HG03095 (cell line): ENCODE results near the gene CASP9.

Experiments
- ATAC-seq: cut with Tn5 transposase; IDR thresholded peaks from one replicate; pipeline ENCODE4 v1.9.1; 2021; ENCODE audit warnings: moderate library complexity; ENCODE audit not compliant: unreplicated experiment

CASP9 gene

GRCh38 chr1:15524021-15524282 is at the start of gene CASP9:
TSS of gene CASP9 (minus strand) at chr1:15524215. CDS start at chr1:15524200, 15 bp downstream.
- peak; percentile 1 for ATAC-seq

- no peak for ATAC-seq
Observed at GRCh38 chr1:15573477-15573876, 49.5 kb upstream of the CASP9 start.

GRCh38 chr1:15571266-15571665 is 47.3 kb upstream of the CASP9 start:
- ATAC-seq: no peak

- ATAC-seq: no peak
Observed at GRCh38 chr1:15570861-15571260, 46.8 kb upstream of the CASP9 start.

- ATAC-seq: no peak
Observed at GRCh38 chr1:15568387-15569073, 44.5 kb upstream of the CASP9 start.

- ATAC-seq: no peak
Observed at GRCh38 chr1:15559189-15559810, 35.3 kb upstream of the CASP9 start.

DNA sequence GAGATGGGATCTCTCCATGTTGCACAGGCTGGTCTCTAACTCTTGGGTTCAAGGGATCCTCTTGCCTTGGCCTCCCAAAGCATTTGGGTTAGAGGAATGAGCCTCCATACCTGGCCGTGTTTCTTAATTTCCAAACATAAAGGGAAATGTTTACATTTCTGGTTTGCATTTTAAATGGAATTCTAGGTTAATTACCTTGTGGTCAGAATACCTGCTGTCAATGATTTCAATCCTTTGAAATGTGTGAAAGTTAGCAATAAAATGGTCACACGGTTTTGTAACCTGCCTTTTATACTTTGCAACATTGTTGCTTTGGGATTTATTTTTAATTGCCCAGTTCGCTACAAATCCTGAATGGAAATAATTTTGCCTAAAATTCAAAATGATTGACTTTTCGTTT is 34.5 kb upstream of the CASP9 start:
- ATAC-seq: no peak

GRCh38 chr1:15557594-15557993 is 33.6 kb upstream of the CASP9 start:
- no peak for ATAC-seq

DNA sequence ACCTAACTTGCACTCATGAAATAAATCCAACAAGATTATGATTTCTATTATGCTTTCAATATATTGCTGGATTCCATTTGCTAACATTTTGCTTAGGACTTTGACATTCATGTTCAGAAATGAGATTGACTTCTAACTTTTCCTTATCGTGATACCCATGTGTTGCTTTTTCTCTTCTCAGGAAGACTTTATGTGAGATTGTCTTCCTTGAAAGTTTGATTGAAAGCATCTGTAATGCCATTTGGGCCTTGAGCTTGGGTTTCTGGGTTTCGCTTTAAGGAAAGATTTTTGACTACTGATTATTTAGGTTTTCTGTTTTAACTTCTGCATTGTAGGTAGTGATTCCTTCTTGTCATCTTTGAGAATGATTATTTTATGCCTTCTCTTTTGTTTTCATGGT is 33.0 kb upstream of the CASP9 start:
- ATAC-seq: no peak

GRCh38 chr1:15550573-15550972 is 26.6 kb upstream of the CASP9 start:
- no peak for ATAC-seq

GRCh38 chr1:15546641-15547040 is 22.6 kb upstream of the CASP9 start:
- ATAC-seq: no peak

- no peak for ATAC-seq
Observed at GRCh38 chr1:15543589-15544568, 19.9 kb upstream of the CASP9 start.

DNA sequence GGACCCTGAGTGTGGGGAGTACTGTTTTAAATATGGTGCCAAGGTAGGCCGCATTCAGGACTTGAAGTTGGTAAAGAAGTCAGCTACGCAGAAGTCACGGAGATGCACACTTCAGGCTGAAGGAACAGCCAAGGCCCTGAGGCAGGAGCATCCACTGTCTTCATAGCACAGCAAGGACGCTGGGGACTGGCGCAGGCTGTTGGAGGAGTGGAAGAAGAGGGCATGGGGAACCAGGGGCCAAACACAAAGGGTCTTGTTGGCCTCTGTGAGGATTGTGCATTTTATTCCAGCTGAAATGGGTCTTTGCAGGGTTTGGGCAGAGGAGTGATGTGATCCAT is 19.2 kb upstream of the CASP9 start:
- no peak for ATAC-seq

GRCh38 chr1:15542388-15543250 is 18.6 kb upstream of the CASP9 start:
- no peak for ATAC-seq

DNA sequence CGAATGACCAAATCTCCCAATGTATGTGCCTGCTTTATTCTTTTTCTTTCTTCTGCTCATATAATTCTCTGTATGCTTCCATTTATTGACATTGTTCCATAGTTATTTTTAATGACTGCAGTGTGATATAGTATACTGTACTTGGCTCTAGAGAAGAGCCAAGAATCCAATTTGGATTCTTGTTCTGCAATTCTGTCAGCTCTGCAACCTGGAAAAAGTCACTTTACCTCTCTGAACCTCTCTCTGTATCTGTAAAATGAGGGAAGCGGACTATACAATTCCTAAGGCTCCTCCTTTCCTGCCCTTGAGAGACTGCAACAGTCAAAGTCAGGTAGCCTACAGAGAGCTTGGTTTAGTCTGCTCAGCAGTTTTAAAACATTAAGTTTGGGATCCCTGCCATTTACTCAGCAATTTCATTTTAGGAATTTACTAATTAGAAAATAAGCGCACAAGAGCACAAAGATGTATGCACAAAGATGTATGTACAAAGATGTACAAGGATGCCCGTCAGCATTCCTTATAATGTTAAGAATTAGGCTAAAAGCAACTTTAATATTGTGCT is 17.3 kb upstream of the CASP9 start:
- no peak for ATAC-seq

DNA sequence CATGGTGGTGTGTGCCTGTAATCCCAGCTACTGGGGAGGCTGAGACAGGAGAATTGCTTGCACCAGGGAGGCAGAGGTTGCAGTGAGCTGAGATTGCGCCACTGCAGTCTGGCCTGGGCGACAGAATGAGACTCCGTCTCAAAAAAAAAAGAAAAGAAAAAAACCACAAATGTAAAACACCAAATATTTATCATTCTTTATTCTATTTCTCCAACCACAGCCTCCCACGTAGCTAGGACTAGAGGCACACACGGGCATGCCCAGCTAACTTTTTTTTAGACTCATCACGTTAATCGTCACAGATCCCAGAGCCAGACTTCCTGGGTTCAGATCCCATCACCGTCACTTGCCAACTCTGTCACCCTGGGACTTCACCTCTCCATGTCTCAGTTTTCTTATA is 16.2 kb upstream of the CASP9 start:
- no peak for ATAC-seq

DNA sequence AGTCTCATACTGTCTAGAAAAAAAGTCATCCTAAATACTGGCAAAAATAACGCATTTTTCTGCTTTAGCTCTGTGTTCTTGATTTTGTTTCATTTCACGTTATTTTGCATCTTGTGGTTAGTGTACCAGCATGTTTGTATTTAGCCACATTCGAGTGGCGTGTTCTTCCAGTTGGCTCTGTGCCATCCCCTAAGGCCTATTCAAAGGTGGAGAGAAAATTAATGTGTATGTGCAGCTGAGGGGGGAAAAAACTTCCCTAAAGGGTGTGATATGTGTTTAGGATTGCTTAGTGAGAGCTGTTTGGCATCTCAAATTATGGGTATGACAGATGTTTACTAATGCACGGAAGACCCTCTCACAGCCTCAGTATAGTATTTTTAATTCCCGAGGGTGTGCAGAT is 14.8 kb upstream of the CASP9 start:
- no peak for ATAC-seq

- no peak for ATAC-seq
Observed at GRCh38 chr1:15531682-15532081, 7.7 kb upstream of the CASP9 start.

DNA sequence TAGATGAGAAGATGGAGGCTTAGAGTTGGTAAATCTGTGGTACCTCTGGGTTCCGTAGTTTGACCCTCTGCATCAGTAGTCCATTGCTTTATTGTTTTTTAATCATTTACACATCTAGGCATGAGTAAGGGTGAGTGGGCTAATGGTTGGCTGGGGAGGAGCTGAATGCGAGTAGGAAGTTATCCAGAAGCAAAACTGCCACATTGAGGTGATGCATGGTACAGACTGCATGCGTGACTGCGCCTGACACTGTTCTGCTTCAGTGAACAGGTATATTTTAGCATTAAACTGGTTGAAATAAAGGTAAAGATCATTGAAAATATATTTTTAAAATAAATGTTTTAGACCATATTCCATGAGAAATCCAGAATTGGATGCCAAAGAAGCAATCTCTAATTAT is 7.0 kb upstream of the CASP9 start:
- no peak for ATAC-seq

GRCh38 chr1:15526490-15527339 is 2.7 kb upstream of the CASP9 start, which contains the start of gene DNAJC16:
TSS of gene DNAJC16 (plus strand) at chr1:15526848. CDS start at chr1:15529106, 2,258 bp downstream.
- ATAC-seq: peak; percentile 44
